IPS DF 4.7 (cell line): ENCODE data around the gene APOBEC3F.
"Not testable (repeated sequence)": the region's sequence is repeated elsewhere in the genome, so short reads cannot be mapped to it uniquely, and the experiment has no call there.

Source experiments
- DNase-seq: peaks from one replicate; pipeline ENCODE4 v3.0.0-alpha.2; 2013; ENCODE audit warnings: low spot score; ENCODE audit errors: extremely low read depth

Gene APOBEC3F

GRCh38 chr22:39026509-39027150 is 14.0 kb upstream of the APOBEC3F start:
- DNase-seq: no peak

GRCh38 chr22:39027717-39028116 is 12.9 kb upstream of the APOBEC3F start:
- DNase-seq: no peak

- no peak for DNase-seq
Observed at GRCh38 chr22:39028281-39028680, 12.4 kb upstream of the APOBEC3F start.

- DNase-seq: no peak
Observed at GRCh38 chr22:39029227-39029626, 11.4 kb upstream of the APOBEC3F start.

- no peak for DNase-seq
Observed at GRCh38 chr22:39030705-39031104, 10.0 kb upstream of the APOBEC3F start.

- not testable (repeated sequence) for DNase-seq
Observed at GRCh38 chr22:39031434-39032295, 9.0 kb upstream of the APOBEC3F start.

- DNase-seq: not testable (repeated sequence)
Observed at GRCh38 chr22:39037071-39037470, 3.6 kb upstream of the APOBEC3F start.

- DNase-seq: no peak
Observed at GRCh38 chr22:39039306-39040126, 1.1 kb upstream of the APOBEC3F start.

- DNase-seq: not testable (repeated sequence)
Observed at GRCh38 chr22:39040155-39040537, 518 bp upstream of the APOBEC3F start.

GRCh38 chr22:39041908-39042307 is 1.2 kb downstream of the APOBEC3F start:
- no peak for DNase-seq

- DNase-seq: not testable (repeated sequence)
Observed at GRCh38 chr22:39043063-39043462, 2.4 kb downstream of the APOBEC3F start.

- not testable (repeated sequence) for DNase-seq
Observed at GRCh38 chr22:39045136-39045535, 4.5 kb downstream of the APOBEC3F start.

- DNase-seq: not testable (repeated sequence)
Observed at GRCh38 chr22:39049486-39049885, 8.8 kb downstream of the APOBEC3F start.

- DNase-seq: not testable (repeated sequence)
Observed at GRCh38 chr22:39051844-39052495, 11.3 kb downstream of the APOBEC3F start.

GRCh38 chr22:39055658-39056057 is 15.0 kb downstream of the APOBEC3F start:
- DNase-seq: no peak

GRCh38 chr22:39061290-39061689 is 20.6 kb downstream of the APOBEC3F start:
- not testable (repeated sequence) for DNase-seq

GRCh38 chr22:39061951-39062350 is 21.3 kb downstream of the APOBEC3F start:
- not testable (repeated sequence) for DNase-seq

- not testable (repeated sequence) for DNase-seq
Observed at GRCh38 chr22:39063904-39064303, 23.2 kb downstream of the APOBEC3F start.

- DNase-seq: not testable (repeated sequence)
Observed at GRCh38 chr22:39066442-39067276, 26.0 kb downstream of the APOBEC3F start.
